ENCODE results near the gene GP5.

DNA sequence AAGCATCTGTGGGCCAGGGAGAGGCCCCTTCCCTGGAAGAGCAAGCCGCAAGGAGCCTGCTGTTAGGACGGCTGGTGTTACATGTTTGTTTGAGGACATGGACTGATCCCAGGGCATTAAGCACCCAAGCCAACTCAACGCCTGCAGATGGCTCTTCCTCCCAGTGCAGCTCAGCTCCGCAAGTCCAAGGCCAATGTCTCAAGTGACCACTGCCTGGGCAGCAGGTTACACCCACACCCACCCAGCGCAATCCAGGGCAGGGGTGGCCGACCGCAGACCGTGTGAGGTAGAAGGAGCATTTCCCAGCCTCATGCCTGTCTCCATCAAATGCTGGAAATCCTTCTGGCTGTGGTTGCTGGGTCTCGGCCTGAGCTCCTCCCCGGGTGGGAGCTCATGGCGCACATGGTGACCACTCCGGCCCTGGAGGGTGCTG lies 14.5 kb downstream of the GP5 start:
- TF ChIP-seq, protein P1, sequence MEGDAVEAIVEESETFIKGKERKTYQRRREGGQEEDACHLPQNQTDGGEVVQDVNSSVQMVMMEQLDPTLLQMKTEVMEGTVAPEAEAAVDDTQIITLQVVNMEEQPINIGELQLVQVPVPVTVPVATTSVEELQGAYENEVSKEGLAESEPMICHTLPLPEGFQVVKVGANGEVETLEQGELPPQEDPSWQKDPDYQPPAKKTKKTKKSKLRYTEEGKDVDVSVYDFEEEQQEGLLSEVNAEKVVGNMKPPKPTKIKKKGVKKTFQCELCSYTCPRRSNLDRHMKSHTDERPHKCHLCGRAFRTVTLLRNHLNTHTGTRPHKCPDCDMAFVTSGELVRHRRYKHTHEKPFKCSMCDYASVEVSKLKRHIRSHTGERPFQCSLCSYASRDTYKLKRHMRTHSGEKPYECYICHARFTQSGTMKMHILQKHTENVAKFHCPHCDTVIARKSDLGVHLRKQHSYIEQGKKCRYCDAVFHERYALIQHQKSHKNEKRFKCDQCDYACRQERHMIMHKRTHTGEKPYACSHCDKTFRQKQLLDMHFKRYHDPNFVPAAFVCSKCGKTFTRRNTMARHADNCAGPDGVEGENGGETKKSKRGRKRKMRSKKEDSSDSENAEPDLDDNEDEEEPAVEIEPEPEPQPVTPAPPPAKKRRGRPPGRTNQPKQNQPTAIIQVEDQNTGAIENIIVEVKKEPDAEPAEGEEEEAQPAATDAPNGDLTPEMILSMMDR (IDR thresholded peaks at IDR 0.05): no peak
- TF ChIP-seq POLR2A (IDR thresholded peaks at IDR 0.05): no peak
- no peak for TF ChIP-seq POLR2AphosphoS5 (IDR thresholded peaks at IDR 0.05)

All from prostate gland (tissue), 2 donors.